HepG2 (cell line): ENCODE results near the gene CSF1R.

ENCODE experiments used
- BRCA1 ChIP-seq: sonication (generic); formaldehyde crosslinking; IDR thresholded peaks from 2 replicates; pipeline ENCODE4 v1.4.0; 2020; ENCODE audit warnings: missing genetic modification reagents
- EZH2 ChIP-seq: conservative IDR thresholded peaks from 2 replicates; pipeline ENCODE4 v1.6.1; 2012; ENCODE audit warnings: mild to moderate bottlenecking, low read depth, low read length, moderate library complexity
- FIP1L1 ChIP-seq: fragments of 200-400 bp; formaldehyde crosslinking; IDR thresholded peaks from 2 replicates; pipeline ENCODE4 v1.6.1; 2018; ENCODE audit warnings: low read depth, mild to moderate bottlenecking, low read length, moderate library complexity, borderline replicate concordance; ENCODE audit not compliant: insufficient read depth
- GZF1 ChIP-seq: sonication (generic); formaldehyde crosslinking; IDR thresholded peaks from 2 replicates; pipeline ENCODE4 v1.5.1; 2020; ENCODE audit warnings: mild to moderate bottlenecking, missing genetic modification reagents
- JUNB ChIP-seq: sonication (generic); formaldehyde crosslinking; IDR thresholded peaks from 2 replicates; pipeline ENCODE4 v1.8.0; 2022; ENCODE audit warnings: missing genetic modification reagents, mild to moderate bottlenecking, borderline replicate concordance
- KAT8 ChIP-seq: IDR thresholded peaks from 2 replicates; pipeline ENCODE4 v1.6.1; 2016; ENCODE audit warnings: missing genetic modification reagents, missing compliant biosample characterization
- POLR2AphosphoS5 ChIP-seq: IDR thresholded peaks from 2 replicates; pipeline ENCODE4 v1.6.1; 2012; ENCODE audit warnings: low read depth, low read length
- TRIM24 ChIP-seq: sonication (generic); formaldehyde crosslinking; IDR thresholded peaks from 2 replicates; pipeline ENCODE4 v1.8.0; 2022; ENCODE audit warnings: mild to moderate bottlenecking, missing genetic modification reagents
- ZKSCAN1 ChIP-seq: fragments of 150-350 bp; IDR thresholded peaks from 2 replicates; pipeline ENCODE4 v1.6.1; 2014; ENCODE audit warnings: low read length
- ZNF280B ChIP-seq: sonication (generic); formaldehyde crosslinking; IDR thresholded peaks from 2 replicates; pipeline ENCODE4 v1.5.0; 2020; ENCODE audit warnings: missing genetic modification reagents, mild to moderate bottlenecking, borderline replicate concordance
- TF ChIP-seq, protein P1 (sequence below): sonication (generic); formaldehyde crosslinking; IDR thresholded peaks from 2 replicates; pipeline ENCODE4 v1.5.0; 2020; ENCODE audit warnings: mild to moderate bottlenecking, missing genetic modification reagents, moderate library complexity

- TF ChIP-seq KAT8 (CRISPR knock-in tag) (no peak), ZNF280B (CRISPR knock-in tag) (no peak), TRIM24 (CRISPR knock-in tag) (no peak), JUNB (CRISPR knock-in tag) (no peak), FIP1L1 (no peak), POLR2AphosphoS5 (no peak), GZF1 (CRISPR knock-in tag) (no peak), EZH2 (no peak), BRCA1 (CRISPR knock-in tag) (no peak), ZKSCAN1 (no peak)
- TF ChIP-seq, protein P1, sequence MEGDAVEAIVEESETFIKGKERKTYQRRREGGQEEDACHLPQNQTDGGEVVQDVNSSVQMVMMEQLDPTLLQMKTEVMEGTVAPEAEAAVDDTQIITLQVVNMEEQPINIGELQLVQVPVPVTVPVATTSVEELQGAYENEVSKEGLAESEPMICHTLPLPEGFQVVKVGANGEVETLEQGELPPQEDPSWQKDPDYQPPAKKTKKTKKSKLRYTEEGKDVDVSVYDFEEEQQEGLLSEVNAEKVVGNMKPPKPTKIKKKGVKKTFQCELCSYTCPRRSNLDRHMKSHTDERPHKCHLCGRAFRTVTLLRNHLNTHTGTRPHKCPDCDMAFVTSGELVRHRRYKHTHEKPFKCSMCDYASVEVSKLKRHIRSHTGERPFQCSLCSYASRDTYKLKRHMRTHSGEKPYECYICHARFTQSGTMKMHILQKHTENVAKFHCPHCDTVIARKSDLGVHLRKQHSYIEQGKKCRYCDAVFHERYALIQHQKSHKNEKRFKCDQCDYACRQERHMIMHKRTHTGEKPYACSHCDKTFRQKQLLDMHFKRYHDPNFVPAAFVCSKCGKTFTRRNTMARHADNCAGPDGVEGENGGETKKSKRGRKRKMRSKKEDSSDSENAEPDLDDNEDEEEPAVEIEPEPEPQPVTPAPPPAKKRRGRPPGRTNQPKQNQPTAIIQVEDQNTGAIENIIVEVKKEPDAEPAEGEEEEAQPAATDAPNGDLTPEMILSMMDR (CRISPR knock-in tag) = no peak
Observed at GRCh38 chr5:150075806-150076205, 10.5 kb downstream of the CSF1R start.
